SIG-M5 treated with dmso at 0.1 percent for 504 hours (cell line): ENCODE measurements around the gene DSG4.

Experiments used
- DNase-seq: peaks from one replicate; lab custom pipeline; 2025; ENCODE audit not compliant: unreplicated experiment; lab: John Stamatoyannopoulos, UW

DSG4 gene

GRCh38 chr18:31409276-31409675, 32.7 kb downstream of the DSG4 start:
- DNase-seq = no peak

GRCh38 chr18:31410716-31411483, 34.3 kb downstream of the DSG4 start:
- no peak for DNase-seq

GRCh38 chr18:31413137-31413536, 36.6 kb downstream of the DSG4 start:
- no peak for DNase-seq

- no peak for DNase-seq
Observed at GRCh38 chr18:31417850-31418249, 41.3 kb downstream of the DSG4 start.

GRCh38 chr18:31419457-31419932, 42.9 kb downstream of the DSG4 start:
- no peak for DNase-seq

GRCh38 chr18:31420032-31420431, 43.5 kb downstream of the DSG4 start:
- no peak for DNase-seq

- DNase-seq = no peak
Observed at GRCh38 chr18:31420524-31420923, 43.9 kb downstream of the DSG4 start.

- no peak for DNase-seq
Observed at GRCh38 chr18:31424383-31424988, 47.9 kb downstream of the DSG4 start.

GRCh38 chr18:31426021-31426420, 49.4 kb downstream of the DSG4 start:
- DNase-seq = no peak

- DNase-seq = no peak
Observed at GRCh38 chr18:31426871-31427406, 50.4 kb downstream of the DSG4 start.

GRCh38 chr18:31428211-31428610, 51.6 kb downstream of the DSG4 start:
- DNase-seq = no peak

- no peak for DNase-seq
Observed at GRCh38 chr18:31429623-31430022, 53.0 kb downstream of the DSG4 start.

- no peak for DNase-seq
Observed at GRCh38 chr18:31430072-31430471, 53.5 kb downstream of the DSG4 start.

- no peak for DNase-seq
Observed at GRCh38 chr18:31430554-31430953, 54.0 kb downstream of the DSG4 start.

GRCh38 chr18:31432316-31432715, 55.7 kb downstream of the DSG4 start:
- DNase-seq = no peak

GRCh38 chr18:31436825-31437224, 60.2 kb downstream of the DSG4 start:
- DNase-seq = no peak

GRCh38 chr18:31438402-31438801, 61.8 kb downstream of the DSG4 start:
- DNase-seq = no peak

- DNase-seq = no peak
Observed at GRCh38 chr18:31439807-31440325, 63.3 kb downstream of the DSG4 start.

GRCh38 chr18:31440787-31441186, 64.2 kb downstream of the DSG4 start:
- DNase-seq = no peak

GRCh38 chr18:31441493-31441892, 64.9 kb downstream of the DSG4 start:
- DNase-seq = no peak

GRCh38 chr18:31444142-31444541, 67.6 kb downstream of the DSG4 start:
- DNase-seq = no peak

- no peak for DNase-seq
Observed at GRCh38 chr18:31445908-31446307, 69.3 kb downstream of the DSG4 start.
